HCT116 (cell line): ENCODE results near the gene KATNIP. TPM values are rescaled to one million over a fixed set of nuclear protein-coding genes. Genes with fewer than 3 reads are reported as not detected.

Experiments
- ATAC-seq: fragments of 200-7000 bp; cut with Tn5 transposase; 2 replicates; pipeline ENCODE4 v1.9.1; 2020; ENCODE audit warnings: mild to moderate bottlenecking, moderate library complexity
- BruUV-seq: library from RNA; stranded (reverse); fragments of 400-500 nt; replicated peaks from 2 replicates; lab custom pipeline; 2021; lab: Mats Ljungman, UMichigan
- CTCF ChIA-PET: fragments of 300-600 bp; sonication (Branson Sonifier 250); formaldehyde crosslinking; loops from one replicate; lab custom pipeline; 2021; ENCODE audit warnings: antibody characterized with exemption; lab: Charles Lee
- POLR2A ChIA-PET: fragments of 300-600, 350-600 bp; sonication (Branson Sonifier 250); formaldehyde crosslinking; loops from one replicate; lab custom pipeline; 2021; ENCODE audit warnings: antibody characterized with exemption; lab: Charles Lee
- RAD21 ChIA-PET, 2 experiments: fragments of 300-600 bp; sonication (Branson Sonifier 250); formaldehyde crosslinking; loops; one replicate each; lab custom pipeline; 2023; ENCODE audit warnings: low total read pairs in 2 of 2; ENCODE audit not compliant: uncharacterized antibody in 2 of 2, unreplicated experiment in 2 of 2, low non-redundant PET in 1 of 2; lab: Charles Lee
- DNase-seq: peaks from one replicate; pipeline ENCODE4 v3.0.0-alpha.2; 2010; ENCODE audit warnings: low read depth, low spot score
- H2AFZ ChIP-seq: fragments of 200-600 bp; shearing (Covaris generic), sonication (generic); 2 replicates; pipeline ENCODE4 v1.6.1; 2017; ENCODE audit warnings: low read depth, mixed run types, mixed read lengths, antibody characterized with exemption, low read length; ENCODE audit not compliant: poor library complexity, severe bottlenecking
- H3K27ac ChIP-seq: 2 replicates; pipeline ENCODE4 v1.5.1; 2012; ENCODE audit warnings: low read depth, low read length
- H3K27me3 ChIP-seq: fragments of 200-600 bp; sonication (generic); 2 replicates; pipeline ENCODE4 v1.6.1; 2016; ENCODE audit warnings: mixed run types, low read length, mixed read lengths; ENCODE audit not compliant: insufficient read depth
- H3K36me3 ChIP-seq, 2 experiments: fragments of 200-500 bp in 1 of 2; fragments of 200-600 bp in 1 of 2; sonication (Bioruptor generic) in 1 of 2; sonication (generic) in 1 of 2; 2 replicates each; pipeline versions ENCODE4 v1.5.1 to v1.6.1; 2014 to 2016; ENCODE audit warnings: low read length in 2 of 2, inconsistent platforms in 1 of 2, mixed read lengths in 1 of 2, mixed run types in 1 of 2; ENCODE audit not compliant: insufficient read depth in 2 of 2, control insufficient read depth in 1 of 2
- H3K4me1 ChIP-seq, 2 experiments: fragments of 200-600 bp in 1 of 2; sonication (generic) in 1 of 2; 2 replicates each; pipeline versions ENCODE4 v1.5.1 to v1.6.1; 2012 to 2017; ENCODE audit warnings: low read length in 2 of 2, inconsistent platforms in 1 of 2, mild to moderate bottlenecking in 1 of 2, mixed read lengths in 1 of 2, mixed run types in 1 of 2, moderate library complexity in 1 of 2; ENCODE audit not compliant: insufficient read depth in 2 of 2, control insufficient read depth in 1 of 2
- H3K4me2 ChIP-seq: fragments of 200-600 bp; sonication (generic); 2 replicates; pipeline ENCODE4 v1.6.1; 2017; ENCODE audit warnings: mixed run types, low read length, mixed read lengths
- H3K4me3 ChIP-seq, 2 experiments: fragments of 200-600 bp in 1 of 2; sonication (generic) in 1 of 2; replicated peaks in 1 of 2; 2 replicates each; pipeline ENCODE4 v1.5.1; 2011 to 2016; ENCODE audit warnings: low read length in 2 of 2, control low read depth in 1 of 2, low read depth in 1 of 2, mild to moderate bottlenecking in 1 of 2, mixed read lengths in 1 of 2, mixed run types in 1 of 2
- H3K79me2 ChIP-seq: fragments of 200-600 bp; sonication (generic); 2 replicates; pipeline ENCODE4 v1.6.1; 2017; ENCODE audit warnings: mild to moderate bottlenecking, mixed run types, low read length, moderate library complexity, mixed read lengths; ENCODE audit not compliant: insufficient read depth
- H3K9ac ChIP-seq: fragments of 200-600 bp; sonication (generic); 2 replicates; pipeline ENCODE4 v1.6.1; 2016; ENCODE audit warnings: low read length, mixed read lengths
- H3K9me2 ChIP-seq: fragments of 200-600 bp; sonication (generic), shearing (Covaris generic); 2 replicates; pipeline ENCODE4 v1.6.1; 2017; ENCODE audit warnings: mixed run types, mild to moderate bottlenecking, moderate library complexity; ENCODE audit not compliant: insufficient read depth
- H3K9me3 ChIP-seq, 2 experiments: fragments of 200-500 bp in 1 of 2; fragments of 200-600 bp in 1 of 2; sonication (Bioruptor generic) in 1 of 2; sonication (generic) in 1 of 2; 2 replicates each; pipeline ENCODE4 v1.6.1; 2014 to 2017; ENCODE audit warnings: low read length in 2 of 2, mixed read lengths in 2 of 2, inconsistent platforms in 1 of 2, low read depth in 1 of 2, mild to moderate bottlenecking in 1 of 2, mixed run types in 1 of 2, moderate library complexity in 1 of 2; ENCODE audit not compliant: control insufficient read depth in 1 of 2, insufficient read depth in 1 of 2
- H4K20me1 ChIP-seq: fragments of 200-600 bp; sonication (generic), shearing (Covaris generic); 2 replicates; pipeline ENCODE4 v1.6.1; 2017; ENCODE audit warnings: mixed run types, mild to moderate bottlenecking, moderate library complexity; ENCODE audit not compliant: insufficient read depth
- CBX3 ChIP-seq: IDR thresholded peaks from 2 replicates; pipeline ENCODE4 v1.6.1; 2012; ENCODE audit warnings: low read depth
- CEBPB ChIP-seq: IDR thresholded peaks from 2 replicates; pipeline ENCODE4 v1.6.1; 2012; ENCODE audit warnings: low read depth
- EZH2 ChIP-seq: fragments of 200-600 bp; sonication (generic); IDR thresholded peaks from 2 replicates; pipeline ENCODE4 v1.6.1; 2017; ENCODE audit warnings: antibody characterized with exemption, mixed run types
- FOSL1 ChIP-seq: IDR thresholded peaks from 2 replicates; pipeline ENCODE4 v1.6.1; 2012; ENCODE audit warnings: low read depth
- REST ChIP-seq: IDR thresholded peaks from 2 replicates; pipeline ENCODE4 v1.6.1; 2012; ENCODE audit warnings: low read depth
- ZBTB33 ChIP-seq: IDR thresholded peaks from 2 replicates; pipeline ENCODE4 v1.6.1; 2011; ENCODE audit warnings: mild to moderate bottlenecking, low read length, moderate library complexity; ENCODE audit not compliant: insufficient replicate concordance; ENCODE audit errors: extremely low read depth
- ZNF274 ChIP-seq: fragments of 200-500 bp; sonication (Bioruptor generic); IDR thresholded peaks from 2 replicates; pipeline ENCODE4 v1.6.1; 2014; ENCODE audit warnings: mild to moderate bottlenecking, low read depth, low read length, inconsistent platforms
- intact Hi-C: fragments of 100-400 bp; cut with micrococcal nuclease; formaldehyde crosslinking; loops from 2 replicates; pipeline ENCODE4 v1.10.0; 2022
- total RNA-seq: library from RNA; stranded (reverse); gene quantifications from one replicate; pipeline ENCODE4 v1.2.1, GENCODE V29; 2021; ENCODE audit not compliant: unreplicated experiment
- TF ChIP-seq, protein P1 (sequence below): IDR thresholded peaks from 2 replicates; pipeline ENCODE4 v1.6.1; 2012
- TF ChIP-seq, protein P2 (sequence below), 3 experiments: fragments of 200-600 bp in 1 of 3; sonication (generic) in 1 of 3; IDR thresholded peaks in 2 of 3; conservative IDR thresholded peaks in 1 of 3; 2 replicates each; pipeline ENCODE4 v1.5.1; 2012 to 2017; ENCODE audit warnings: low read depth in 2 of 3, low read length in 2 of 3, antibody characterized with exemption in 1 of 3, borderline replicate concordance in 1 of 3, control low read depth in 1 of 3, mild to moderate bottlenecking in 1 of 3, mixed read lengths in 1 of 3, mixed run types in 1 of 3, moderate library complexity in 1 of 3; ENCODE audit not compliant: insufficient read depth in 1 of 3

Gene KATNIP
- total RNA-seq, 1 experiment from 2014 or later: 23.8 TPM

- Histone ChIP-seq H3K4me1 (no peaks in the 10 kb centered on the region), H3K9me2 (no peaks in the 10 kb centered on the region), H2AFZ (no peak overlapping the region), H3K27ac (no peak overlapping the region)
- TF ChIP-seq REST: no peak
- TF ChIP-seq, all 23 proteins: peak for 0
- Histone ChIP-seq H3K36me3 (no peaks in the 10 kb centered on the region), H3K4me3 (no peak overlapping the region), H3K9me3 (no peaks in the 10 kb centered on the region), H3K9ac (no peak overlapping the region), H3K4me2 (no peak overlapping the region), H4K20me1 (no peaks in the 10 kb centered on the region), H3K27me3 (no peaks in the 10 kb centered on the region), H3K79me2 (peaks cover 11% of the 10 kb centered on the region)
- DNase-seq (no peak), ATAC-seq (no peak)
- ChIA-PET RAD21 (no interaction called here), CTCF (no interaction called here), POLR2A (no interaction called here)
- BruUV-seq: no TSS peak
- intact Hi-C loops: no loop called here
Observed at GRCh38 chr16:27558434-27558833, 8.5 kb downstream of the KATNIP start.

- no peaks in the 10 kb centered on the region for H3K27me3 ChIP-seq
- no peaks in the 10 kb centered on the region for H3K36me3 ChIP-seq
- H3K79me2 ChIP-seq: peaks cover 11% of the 10 kb centered on the region
- RAD21 ChIA-PET: no interaction called here
- H3K4me2 ChIP-seq: no peak overlapping the region
- POLR2A ChIA-PET: no interaction called here
- H3K4me3 ChIP-seq: no peak overlapping the region
- H3K9me3 ChIP-seq: no peaks in the 10 kb centered on the region
- BruUV-seq: no TSS peak
- CTCF ChIA-PET: no interaction called here
- H2AFZ ChIP-seq: no peak overlapping the region
- DNase-seq (no peak), ATAC-seq (no peak)
- TF ChIP-seq ZBTB33: no peak
- TF ChIP-seq FOSL1: no peak
- TF ChIP-seq EZH2: no peak
- TF ChIP-seq ZNF274: no peak
- no peak for TF ChIP-seq CEBPB
- TF ChIP-seq, protein P1, sequence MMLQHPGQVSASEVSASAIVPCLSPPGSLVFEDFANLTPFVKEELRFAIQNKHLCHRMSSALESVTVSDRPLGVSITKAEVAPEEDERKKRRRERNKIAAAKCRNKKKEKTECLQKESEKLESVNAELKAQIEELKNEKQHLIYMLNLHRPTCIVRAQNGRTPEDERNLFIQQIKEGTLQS: no peak
- TF ChIP-seq CBX3: no peak
- TF ChIP-seq, protein P2, sequence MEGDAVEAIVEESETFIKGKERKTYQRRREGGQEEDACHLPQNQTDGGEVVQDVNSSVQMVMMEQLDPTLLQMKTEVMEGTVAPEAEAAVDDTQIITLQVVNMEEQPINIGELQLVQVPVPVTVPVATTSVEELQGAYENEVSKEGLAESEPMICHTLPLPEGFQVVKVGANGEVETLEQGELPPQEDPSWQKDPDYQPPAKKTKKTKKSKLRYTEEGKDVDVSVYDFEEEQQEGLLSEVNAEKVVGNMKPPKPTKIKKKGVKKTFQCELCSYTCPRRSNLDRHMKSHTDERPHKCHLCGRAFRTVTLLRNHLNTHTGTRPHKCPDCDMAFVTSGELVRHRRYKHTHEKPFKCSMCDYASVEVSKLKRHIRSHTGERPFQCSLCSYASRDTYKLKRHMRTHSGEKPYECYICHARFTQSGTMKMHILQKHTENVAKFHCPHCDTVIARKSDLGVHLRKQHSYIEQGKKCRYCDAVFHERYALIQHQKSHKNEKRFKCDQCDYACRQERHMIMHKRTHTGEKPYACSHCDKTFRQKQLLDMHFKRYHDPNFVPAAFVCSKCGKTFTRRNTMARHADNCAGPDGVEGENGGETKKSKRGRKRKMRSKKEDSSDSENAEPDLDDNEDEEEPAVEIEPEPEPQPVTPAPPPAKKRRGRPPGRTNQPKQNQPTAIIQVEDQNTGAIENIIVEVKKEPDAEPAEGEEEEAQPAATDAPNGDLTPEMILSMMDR (IDR thresholded peaks at IDR 0.05 in 2 of 3, conservative IDR thresholded peaks at IDR 0.05 in 1 of 3; ENCODE audit: borderline replicate concordance in 1 of 3, insufficient read depth in 1 of 3, low read depth in 2 of 3, low read length in 2 of 3): no peak
- H3K27ac ChIP-seq: no peak overlapping the region
- no peaks in the 10 kb centered on the region for H4K20me1 ChIP-seq
- no peaks in the 10 kb centered on the region for H3K4me1 ChIP-seq
- no peaks in the 10 kb centered on the region for H3K9me2 ChIP-seq
- no peak overlapping the region for H3K9ac ChIP-seq
- intact Hi-C loops: no loop called here
Observed at GRCh38 chr16:27558932-27559331, 9.0 kb downstream of the KATNIP start.
